H1 (cell line): ENCODE data around the gene SNHG17. TPM values are rescaled to one million over a fixed set of nuclear protein-coding genes. Genes with fewer than 3 reads are reported as not detected.

Experiments used
- RBBP5 ChIP-seq: IDR thresholded peaks from 2 replicates; pipeline ENCODE4 v1.7.1; 2012; ENCODE audit warnings: low read depth, mild to moderate bottlenecking, inconsistent platforms, low read length, moderate library complexity, borderline replicate concordance
- SP4 ChIP-seq: IDR thresholded peaks from 2 replicates; pipeline ENCODE4 v1.6.1; 2012; ENCODE audit warnings: low read length, inconsistent platforms
- TAF1 ChIP-seq: IDR thresholded peaks from 2 replicates; pipeline ENCODE4 v1.6.1; 2011; ENCODE audit warnings: mild to moderate bottlenecking, low read depth, low read length
- polyA plus RNA-seq, 7 experiments: library from polyadenylated mRNA; depleted of rRNA in 3 of 7; stranded (reverse) in 5 of 7; unstranded in 2 of 7; fragments of >200 nt in 5 of 7; fragments of 200-250 nt in 2 of 7; gene quantifications; 1 replicate in 5 of 7; 2 replicates in 1 of 7; 4 replicates in 1 of 7; pipeline versions ENCODE4 v1.2.1 to v1.2.3, GENCODE V29; 2011 to 2013; ENCODE audit warnings: missing spikeins in 2 of 7, mixed read lengths in 2 of 7
- total RNA-seq: library from RNA; stranded (reverse); fragmentation: NEBNext Ultra II Directional; extraction: Animal tissue kit (Norgen Biotek cat#: 25700); gene quantifications from 2 replicates; pipeline ENCODE4 v1.2.1, GENCODE V29; 2021
- TF ChIP-seq, protein P1 (sequence below): fragments of 300-600 bp; sonication (generic); IDR thresholded peaks from 2 replicates; pipeline ENCODE4 v1.7.1; 2012; ENCODE audit warnings: low read length, moderate library complexity, mild to moderate bottlenecking, inconsistent platforms; ENCODE audit not compliant: insufficient replicate concordance

The SNHG17 gene
- total and polyA plus RNA-seq, 2 of the 8 experiments (the other 6 are each of a cell fraction or from before 2014, with no cell fraction given), result 59.4 to 59.8 TPM

DNA sequence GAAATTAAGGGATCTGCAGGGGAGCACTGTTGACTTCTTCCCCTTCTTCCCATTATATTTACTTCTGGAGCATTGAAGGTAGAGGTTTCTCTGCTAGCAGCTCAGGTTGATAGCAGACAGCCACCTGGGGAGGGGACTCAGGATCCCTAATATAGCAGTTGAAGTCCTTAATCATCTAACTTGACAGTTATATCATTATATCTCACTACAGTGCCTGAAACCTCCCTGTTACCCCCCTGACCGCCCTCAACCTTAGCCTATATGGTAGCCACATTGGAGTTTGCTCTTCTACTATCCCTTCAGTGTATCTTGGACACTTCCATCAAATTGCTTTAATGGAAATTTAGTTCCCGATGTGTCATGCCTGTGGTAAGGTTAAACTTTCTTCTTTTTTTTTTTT, 44.5 kb upstream of the SNHG17 start (continued):
- TF ChIP-seq, protein P1, sequence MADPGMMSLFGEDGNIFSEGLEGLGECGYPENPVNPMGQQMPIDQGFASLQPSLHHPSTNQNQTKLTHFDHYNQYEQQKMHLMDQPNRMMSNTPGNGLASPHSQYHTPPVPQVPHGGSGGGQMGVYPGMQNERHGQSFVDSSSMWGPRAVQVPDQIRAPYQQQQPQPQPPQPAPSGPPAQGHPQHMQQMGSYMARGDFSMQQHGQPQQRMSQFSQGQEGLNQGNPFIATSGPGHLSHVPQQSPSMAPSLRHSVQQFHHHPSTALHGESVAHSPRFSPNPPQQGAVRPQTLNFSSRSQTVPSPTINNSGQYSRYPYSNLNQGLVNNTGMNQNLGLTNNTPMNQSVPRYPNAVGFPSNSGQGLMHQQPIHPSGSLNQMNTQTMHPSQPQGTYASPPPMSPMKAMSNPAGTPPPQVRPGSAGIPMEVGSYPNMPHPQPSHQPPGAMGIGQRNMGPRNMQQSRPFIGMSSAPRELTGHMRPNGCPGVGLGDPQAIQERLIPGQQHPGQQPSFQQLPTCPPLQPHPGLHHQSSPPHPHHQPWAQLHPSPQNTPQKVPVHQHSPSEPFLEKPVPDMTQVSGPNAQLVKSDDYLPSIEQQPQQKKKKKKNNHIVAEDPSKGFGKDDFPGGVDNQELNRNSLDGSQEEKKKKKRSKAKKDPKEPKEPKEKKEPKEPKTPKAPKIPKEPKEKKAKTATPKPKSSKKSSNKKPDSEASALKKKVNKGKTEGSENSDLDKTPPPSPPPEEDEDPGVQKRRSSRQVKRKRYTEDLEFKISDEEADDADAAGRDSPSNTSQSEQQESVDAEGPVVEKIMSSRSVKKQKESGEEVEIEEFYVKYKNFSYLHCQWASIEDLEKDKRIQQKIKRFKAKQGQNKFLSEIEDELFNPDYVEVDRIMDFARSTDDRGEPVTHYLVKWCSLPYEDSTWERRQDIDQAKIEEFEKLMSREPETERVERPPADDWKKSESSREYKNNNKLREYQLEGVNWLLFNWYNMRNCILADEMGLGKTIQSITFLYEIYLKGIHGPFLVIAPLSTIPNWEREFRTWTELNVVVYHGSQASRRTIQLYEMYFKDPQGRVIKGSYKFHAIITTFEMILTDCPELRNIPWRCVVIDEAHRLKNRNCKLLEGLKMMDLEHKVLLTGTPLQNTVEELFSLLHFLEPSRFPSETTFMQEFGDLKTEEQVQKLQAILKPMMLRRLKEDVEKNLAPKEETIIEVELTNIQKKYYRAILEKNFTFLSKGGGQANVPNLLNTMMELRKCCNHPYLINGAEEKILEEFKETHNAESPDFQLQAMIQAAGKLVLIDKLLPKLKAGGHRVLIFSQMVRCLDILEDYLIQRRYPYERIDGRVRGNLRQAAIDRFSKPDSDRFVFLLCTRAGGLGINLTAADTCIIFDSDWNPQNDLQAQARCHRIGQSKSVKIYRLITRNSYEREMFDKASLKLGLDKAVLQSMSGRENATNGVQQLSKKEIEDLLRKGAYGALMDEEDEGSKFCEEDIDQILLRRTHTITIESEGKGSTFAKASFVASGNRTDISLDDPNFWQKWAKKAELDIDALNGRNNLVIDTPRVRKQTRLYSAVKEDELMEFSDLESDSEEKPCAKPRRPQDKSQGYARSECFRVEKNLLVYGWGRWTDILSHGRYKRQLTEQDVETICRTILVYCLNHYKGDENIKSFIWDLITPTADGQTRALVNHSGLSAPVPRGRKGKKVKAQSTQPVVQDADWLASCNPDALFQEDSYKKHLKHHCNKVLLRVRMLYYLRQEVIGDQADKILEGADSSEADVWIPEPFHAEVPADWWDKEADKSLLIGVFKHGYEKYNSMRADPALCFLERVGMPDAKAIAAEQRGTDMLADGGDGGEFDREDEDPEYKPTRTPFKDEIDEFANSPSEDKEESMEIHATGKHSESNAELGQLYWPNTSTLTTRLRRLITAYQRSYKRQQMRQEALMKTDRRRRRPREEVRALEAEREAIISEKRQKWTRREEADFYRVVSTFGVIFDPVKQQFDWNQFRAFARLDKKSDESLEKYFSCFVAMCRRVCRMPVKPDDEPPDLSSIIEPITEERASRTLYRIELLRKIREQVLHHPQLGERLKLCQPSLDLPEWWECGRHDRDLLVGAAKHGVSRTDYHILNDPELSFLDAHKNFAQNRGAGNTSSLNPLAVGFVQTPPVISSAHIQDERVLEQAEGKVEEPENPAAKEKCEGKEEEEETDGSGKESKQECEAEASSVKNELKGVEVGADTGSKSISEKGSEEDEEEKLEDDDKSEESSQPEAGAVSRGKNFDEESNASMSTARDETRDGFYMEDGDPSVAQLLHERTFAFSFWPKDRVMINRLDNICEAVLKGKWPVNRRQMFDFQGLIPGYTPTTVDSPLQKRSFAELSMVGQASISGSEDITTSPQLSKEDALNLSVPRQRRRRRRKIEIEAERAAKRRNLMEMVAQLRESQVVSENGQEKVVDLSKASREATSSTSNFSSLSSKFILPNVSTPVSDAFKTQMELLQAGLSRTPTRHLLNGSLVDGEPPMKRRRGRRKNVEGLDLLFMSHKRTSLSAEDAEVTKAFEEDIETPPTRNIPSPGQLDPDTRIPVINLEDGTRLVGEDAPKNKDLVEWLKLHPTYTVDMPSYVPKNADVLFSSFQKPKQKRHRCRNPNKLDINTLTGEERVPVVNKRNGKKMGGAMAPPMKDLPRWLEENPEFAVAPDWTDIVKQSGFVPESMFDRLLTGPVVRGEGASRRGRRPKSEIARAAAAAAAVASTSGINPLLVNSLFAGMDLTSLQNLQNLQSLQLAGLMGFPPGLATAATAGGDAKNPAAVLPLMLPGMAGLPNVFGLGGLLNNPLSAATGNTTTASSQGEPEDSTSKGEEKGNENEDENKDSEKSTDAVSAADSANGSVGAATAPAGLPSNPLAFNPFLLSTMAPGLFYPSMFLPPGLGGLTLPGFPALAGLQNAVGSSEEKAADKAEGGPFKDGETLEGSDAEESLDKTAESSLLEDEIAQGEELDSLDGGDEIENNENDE, result no peak
- no peak for TF ChIP-seq RBBP5
- TF ChIP-seq SP4, result no peak
- TF ChIP-seq TAF1, result no peak
